Measurements from ENCODE around the gene NTMT2.

NTMT2 gene

DNA sequence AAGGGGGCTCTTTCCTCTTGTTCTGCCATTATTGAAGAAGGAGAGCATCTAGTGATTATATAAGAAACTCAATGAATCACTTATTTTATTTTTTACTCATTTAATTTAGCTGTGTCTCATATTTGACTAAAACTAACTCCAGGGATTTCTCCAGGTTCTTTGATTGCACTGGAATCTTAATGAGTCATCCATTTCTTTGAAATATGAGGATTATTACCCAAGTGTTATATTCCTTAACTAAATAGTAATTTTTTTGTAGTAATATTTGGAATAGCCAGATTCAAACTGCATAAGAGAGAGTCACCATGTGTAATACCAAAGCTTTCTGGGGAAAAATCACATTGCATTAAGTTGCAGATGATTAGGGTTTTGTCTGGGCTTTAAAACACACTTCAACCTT lies 59.5 kb downstream of the NTMT2 start:
- DNase-seq (ENCODE audit: low spot score): no peak

DNA sequence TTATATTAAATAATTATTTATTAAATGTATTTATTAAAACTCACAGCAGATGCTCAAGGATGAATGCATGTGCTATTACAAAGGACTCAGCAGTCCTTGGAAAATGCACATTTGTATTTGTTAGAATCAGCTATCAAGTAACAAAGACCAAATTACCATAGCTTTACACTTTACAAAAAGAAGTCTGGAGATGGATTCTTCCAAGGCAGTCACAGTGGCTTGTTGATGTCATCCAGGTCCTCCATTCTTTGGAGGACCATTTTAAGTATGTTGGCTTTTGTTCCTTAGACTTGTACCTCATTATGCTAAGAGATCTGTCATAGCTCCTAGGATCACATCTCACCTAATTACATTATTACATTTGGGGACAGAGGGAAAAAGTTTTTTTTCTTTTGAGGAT lies 63.4 kb downstream of the NTMT2 start:
- DNase-seq (ENCODE audit: low spot score): no peak

DNA sequence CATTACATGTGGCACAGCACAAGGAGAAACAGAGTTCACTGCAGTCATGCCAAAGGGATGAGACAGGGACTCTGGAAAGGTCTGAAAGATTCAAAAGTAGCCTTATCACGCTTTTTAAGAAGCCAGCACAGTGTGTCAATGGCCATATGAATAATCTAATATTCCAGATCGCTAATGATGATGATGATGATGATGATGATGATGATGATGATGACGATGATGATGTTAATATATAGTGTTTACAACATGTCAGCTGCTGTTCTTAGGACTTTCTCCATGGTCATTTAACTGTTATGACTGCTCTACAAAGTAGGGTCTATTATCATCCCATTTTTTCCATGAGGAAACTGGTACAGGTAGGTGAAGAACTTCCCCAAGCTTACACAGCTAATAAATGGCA lies 64.4 kb downstream of the NTMT2 start:
- DNase-seq (ENCODE audit: low spot score): no peak

DNA sequence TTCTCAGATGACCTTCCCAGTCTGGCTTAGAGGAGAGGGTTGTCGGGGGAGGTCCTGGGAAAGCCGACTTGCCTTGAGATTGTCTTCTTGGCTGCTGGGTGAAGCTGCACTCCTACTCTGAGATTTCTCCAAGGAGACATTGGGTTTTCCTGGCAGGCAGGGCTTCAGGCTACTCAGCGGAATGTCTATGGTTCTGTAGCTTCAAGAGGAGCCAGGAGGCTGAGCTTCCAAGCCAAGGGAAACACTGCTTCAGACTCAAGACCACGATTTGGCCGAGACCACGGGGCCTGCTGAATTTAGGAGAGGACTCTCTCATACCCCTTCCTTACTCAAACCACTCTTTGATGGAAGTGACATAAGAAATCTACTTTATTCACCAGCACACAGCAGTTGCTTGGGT lies 67.8 kb downstream of the NTMT2 start:
- no peak for DNase-seq (ENCODE audit: low spot score)

DNA sequence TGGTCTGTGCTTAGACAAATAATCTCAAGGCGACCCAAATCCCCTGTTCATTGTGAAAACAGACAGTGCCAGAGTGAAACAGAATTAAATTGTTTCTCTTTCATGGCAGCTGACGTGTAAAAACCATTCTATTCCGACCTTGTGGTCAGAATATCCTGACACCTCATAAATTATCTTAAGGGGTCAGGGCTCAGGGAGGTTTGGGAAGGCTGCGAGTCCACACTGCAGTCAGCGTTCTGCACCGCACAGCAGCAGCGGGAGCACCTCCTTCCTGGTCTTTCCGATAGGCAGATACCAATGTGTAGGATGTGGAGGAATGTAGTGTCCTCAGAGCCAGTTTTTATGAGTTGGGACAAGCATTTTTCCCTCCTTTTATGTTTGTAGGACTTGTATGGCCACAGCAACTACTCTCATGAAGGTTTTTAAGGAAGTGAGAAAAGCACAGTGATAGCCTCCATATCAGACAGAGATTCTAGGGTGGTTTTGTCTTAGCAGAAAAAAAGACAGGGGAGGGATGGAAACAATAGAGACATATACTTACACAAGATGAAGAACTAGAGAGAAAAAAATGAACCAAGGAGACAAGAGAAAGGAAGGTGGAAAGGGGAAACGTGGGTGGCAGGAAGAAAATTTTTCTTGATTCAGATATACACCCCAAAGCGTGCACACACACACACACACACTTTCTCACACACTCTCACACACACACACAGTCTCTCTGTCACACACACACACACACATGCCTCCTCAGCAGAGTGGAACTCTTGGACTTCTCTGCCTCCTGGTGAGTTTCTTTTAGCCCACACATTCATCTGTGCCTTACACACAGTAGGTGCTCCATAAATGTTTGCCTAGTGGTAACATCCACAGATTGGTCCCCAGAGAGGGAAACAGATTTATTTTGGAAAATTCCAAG lies 68.6 kb downstream of the NTMT2 start:
- DNase-seq (ENCODE audit: low spot score): no peak

DNA sequence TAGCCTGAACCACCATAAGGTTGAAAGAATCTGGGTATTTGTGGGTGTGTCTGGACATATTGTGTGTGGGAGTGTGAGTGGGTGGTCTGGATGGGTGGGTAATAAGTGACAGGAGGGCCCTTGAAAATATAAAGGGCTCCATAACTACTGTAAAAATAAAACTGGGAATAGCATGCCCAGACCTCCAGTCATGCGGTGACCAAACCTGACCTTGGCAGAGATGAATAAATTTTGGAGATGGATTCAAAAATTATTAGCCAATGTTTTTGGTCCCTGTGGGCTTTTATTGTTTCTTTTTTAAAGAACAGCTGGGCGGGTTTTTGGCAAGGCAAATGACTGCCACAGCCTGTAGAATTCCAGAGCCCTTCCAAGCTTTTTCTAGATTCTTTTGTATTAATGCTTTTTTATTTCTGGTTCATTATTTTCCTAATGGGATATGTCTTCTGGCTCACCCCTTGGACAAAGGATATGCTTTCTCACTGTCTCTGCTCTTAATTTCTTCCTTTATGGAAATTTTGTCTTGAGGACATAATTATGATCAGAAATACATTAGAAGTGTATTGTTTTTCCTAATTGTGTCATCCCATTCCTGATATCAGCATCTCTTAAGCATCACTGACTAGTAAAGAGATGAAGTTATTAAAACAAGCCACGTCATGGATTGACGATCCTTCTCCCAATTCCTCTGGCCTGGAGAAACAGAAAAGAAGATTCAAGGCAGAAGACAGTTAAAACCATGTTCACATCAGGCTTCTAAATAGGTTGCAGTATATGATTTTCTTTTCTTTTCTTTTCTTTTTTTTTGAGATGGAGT lies 69.5 kb downstream of the NTMT2 start:
- DNase-seq (ENCODE audit: low spot score): no peak

DNA sequence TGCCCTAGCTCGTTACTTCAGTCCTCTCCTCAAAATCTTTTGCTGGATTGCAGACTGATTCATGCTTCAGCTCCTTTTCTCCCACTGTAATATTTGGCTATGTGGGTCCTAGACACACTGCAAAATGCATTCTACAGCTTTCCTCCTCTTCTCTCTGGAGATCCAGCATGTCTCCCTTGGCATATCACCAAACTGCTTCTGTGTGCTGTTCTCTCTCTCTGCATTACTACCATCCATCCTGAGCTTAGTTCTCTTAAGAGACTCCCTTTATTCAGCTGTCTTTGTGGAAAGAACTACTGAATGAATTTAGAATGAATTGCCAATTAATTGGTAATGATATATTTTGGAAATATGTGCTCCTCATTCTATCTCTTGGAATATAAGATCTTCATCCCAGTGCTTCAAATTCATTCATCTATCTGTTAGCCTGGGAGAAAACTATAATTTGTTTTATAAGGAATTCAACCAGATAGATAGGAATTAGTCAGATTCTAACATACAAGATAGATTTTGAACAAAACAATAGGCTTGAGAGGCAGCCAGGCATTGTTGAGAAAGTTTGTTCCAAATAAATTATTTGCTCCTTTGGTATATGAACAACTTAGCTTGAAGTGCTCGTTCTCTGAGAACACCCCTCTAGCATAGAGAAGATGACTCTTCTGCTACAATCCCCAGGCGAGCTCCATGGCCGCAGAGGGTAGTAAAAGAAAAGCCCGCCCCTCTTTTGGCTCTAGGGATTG lies 71.9 kb downstream of the NTMT2 start:
- no peak for DNase-seq (ENCODE audit: low spot score)

DNA sequence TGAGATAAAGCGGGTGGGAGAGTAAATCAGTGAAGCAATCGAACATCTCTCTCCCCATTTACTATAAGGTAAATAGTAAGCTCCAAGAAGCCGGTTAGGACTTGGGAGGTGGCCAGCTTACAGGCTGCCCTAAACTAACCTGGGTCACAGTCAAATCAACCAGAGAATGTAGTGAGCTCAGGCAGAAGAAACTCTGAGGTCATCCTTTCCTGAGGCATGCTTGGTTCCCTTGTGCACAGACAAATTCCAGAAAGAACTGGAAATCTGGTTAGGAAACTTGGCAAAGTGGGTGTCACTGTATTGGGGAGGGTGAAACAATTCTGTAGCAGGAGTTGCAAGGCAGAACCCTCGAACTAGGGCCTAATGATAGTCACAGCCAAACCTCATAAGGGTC lies 72.5 kb downstream of the NTMT2 start:
- DNase-seq (ENCODE audit: low spot score): no peak

Small RNAs within 50 kb of the gene (small RNA-seq; reads per million reads assigned to genes)
- 0 reads per million in 2 experiments for gene MIR3119-2
